Measurements from ENCODE around the gene TAX1BP3. TPM values are rescaled to one million over a fixed set of nuclear protein-coding genes. Genes with fewer than 3 reads are reported as not detected.
"Not testable (repeated sequence)": the region's sequence is repeated elsewhere in the genome, so short reads cannot be mapped to it uniquely, and the experiment has no call there.

The TAX1BP3 gene
- total and polyA plus RNA-seq, 12 donors: 32.1 to 311 (median 158) TPM

DNA sequence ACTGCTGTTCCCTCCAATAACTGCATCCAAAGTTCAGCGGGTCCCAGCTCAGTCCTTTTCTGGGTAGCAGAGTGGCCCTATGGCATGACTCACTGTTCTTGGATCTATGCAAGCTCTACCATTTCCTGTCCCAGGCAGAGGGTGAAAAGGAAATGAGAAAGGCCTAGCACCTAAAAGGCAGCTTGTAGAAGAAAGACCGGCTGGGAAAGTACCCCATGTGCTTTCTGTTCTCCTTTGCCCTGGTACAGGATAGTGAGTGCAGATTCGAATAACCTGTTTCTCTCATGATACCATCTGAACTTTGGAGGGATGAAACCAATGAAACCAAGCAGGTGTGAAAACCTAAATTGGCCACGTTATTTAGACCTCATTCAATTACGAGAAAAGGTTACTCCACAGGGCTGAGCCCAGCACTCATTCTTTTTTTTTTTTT, 42.6 kb upstream of the TAX1BP3 start:
- no peak for DNase-seq
- H3K4me3 ChIP-seq: no peak overlapping the region
- H3K36me3 ChIP-seq (replicated peaks in 1 of 2): peaks cover 0 to 23% of the 10 kb centered on the region in 2 donors
- WGBS, 4 donors: 61 to 71% (median 69%) methylated on average over 5 of the region's 5 CpGs
- peaks cover 0 to 7% of the 10 kb centered on the region in 2 donors for H3K4me1 ChIP-seq (replicated peaks in 1 of 2)
- intact Hi-C loops (cut with DNase I): no loop called here
- no peak for TF ChIP-seq POLR2A (IDR thresholded peaks at IDR 0.05)
- no peak for TF ChIP-seq CTCF (IDR thresholded peaks at IDR 0.05)
- no peaks in the 10 kb centered on the region for H3K27me3 ChIP-seq
- H3K9me3 ChIP-seq (replicated peaks in 1 of 3): no peaks in the 10 kb centered on the region
- H3K27ac ChIP-seq: no peak overlapping the region

DNA sequence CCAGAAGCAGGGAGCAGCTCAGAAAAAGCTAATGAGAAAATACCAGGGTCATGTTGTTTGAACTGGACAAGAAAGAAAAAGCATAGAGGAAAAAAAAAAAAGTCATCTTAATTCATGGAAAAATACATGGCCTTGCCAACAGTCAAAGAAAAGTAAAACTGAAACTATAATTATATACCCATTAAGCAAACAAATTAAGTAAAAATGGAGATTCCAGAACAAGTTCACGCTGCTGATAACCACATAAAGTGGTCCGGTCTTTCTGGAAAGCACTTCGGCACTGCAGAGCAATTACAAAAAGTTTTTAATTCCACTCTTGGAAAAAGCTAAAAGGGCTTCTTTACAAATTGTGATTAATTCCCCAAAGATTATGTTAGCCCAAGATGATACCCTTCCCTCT, 40.0 kb upstream of the TAX1BP3 start:
- no peak overlapping the region for H3K27ac ChIP-seq
- H3K9me3 ChIP-seq (replicated peaks in 1 of 3): no peaks in the 10 kb centered on the region
- no peaks in the 10 kb centered on the region for H3K27me3 ChIP-seq
- WGBS, 4 donors: 52 to 75% (median 61%) methylated on average over 3 of the region's 3 CpGs
- DNase-seq: no peak
- no peak for TF ChIP-seq POLR2A (IDR thresholded peaks at IDR 0.05)
- no peak for TF ChIP-seq CTCF (IDR thresholded peaks at IDR 0.05)
- H3K4me3 ChIP-seq: no peak overlapping the region
- peaks cover 0 to 7% of the 10 kb centered on the region in 2 donors for H3K4me1 ChIP-seq (replicated peaks in 1 of 2)
- peaks cover 0 to 5% of the 10 kb centered on the region in 2 donors for H3K36me3 ChIP-seq (replicated peaks in 1 of 2)
- intact Hi-C loops (cut with DNase I): no loop called here

GRCh38 chr17:3705718-3705984, 37.3 kb upstream of the TAX1BP3 start:
- H3K4me1 ChIP-seq (replicated peaks in 1 of 2); H3K27me3 ChIP-seq; H3K9me3 ChIP-seq (replicated peaks in 1 of 3); H3K27ac ChIP-seq; DNase-seq; H3K4me3 ChIP-seq; H3K36me3 ChIP-seq (replicated peaks in 1 of 2); intact Hi-C loops (cut with DNase I): not testable (repeated sequence)
- WGBS, 4 donors: 57 to 100% (median 78%) methylated on average over 1 of the region's 1 CpG

- WGBS, 4 donors: 84 to 88% (median 87%) methylated on average over 20 of the region's 20 CpGs
- Histone ChIP-seq H3K36me3 (replicated peaks in 1 of 2) (no peaks in the 10 kb centered on the region), H3K4me1 (replicated peaks in 1 of 2) (peaks cover 0 to 7% of the 10 kb centered on the region in 2 donors), H3K4me3 (no peak overlapping the region), H3K27ac (no peak overlapping the region), H3K9me3 (replicated peaks in 1 of 3) (no peaks in the 10 kb centered on the region), H3K27me3 (no peaks in the 10 kb centered on the region)
- DNase-seq: no peak
- intact Hi-C loops (cut with DNase I): no loop called here
- TF ChIP-seq POLR2A (IDR thresholded peaks at IDR 0.05) (no peak), CTCF (IDR thresholded peaks at IDR 0.05) (no peak)
Measured at GRCh38 chr17:3704931-3705717, 36.7 kb upstream of the TAX1BP3 start.

GRCh38 chr17:3702041-3702539, 33.7 kb upstream of the TAX1BP3 start:
- H3K9me3 ChIP-seq (replicated peaks in 1 of 3); H3K4me3 ChIP-seq; H3K4me1 ChIP-seq (replicated peaks in 1 of 2); H3K27ac ChIP-seq; DNase-seq; H3K36me3 ChIP-seq (replicated peaks in 1 of 2); H3K27me3 ChIP-seq; intact Hi-C loops (cut with DNase I): not testable (repeated sequence)
- 31 to 88% (median 77%) methylated on average over 2 to 7 of the region's 7 CpGs for WGBS, 4 donors

Measured in adrenal gland (tissue), 12 donors.